IMR-90 (cell line): ENCODE data around the gene ATG9A. TPM values are rescaled to one million over a fixed set of nuclear protein-coding genes. Genes with fewer than 3 reads are reported as not detected.

Source experiments
- RFX5 ChIP-seq: IDR thresholded peaks from 2 replicates; pipeline ENCODE4 v1.8.0; 2012; ENCODE audit warnings: low read depth, mild to moderate bottlenecking, low read length, moderate library complexity
- polyA plus RNA-seq, 3 experiments: library from polyadenylated mRNA; depleted of rRNA; stranded (reverse); fragments of >200 nt; gene quantifications; 2 replicates each; pipeline ENCODE4 v1.2.3, GENCODE V29; 2012; ENCODE audit warnings: low replicate concordance in 1 of 3
- total RNA-seq: library from RNA; depleted of rRNA; stranded (reverse); fragments of >200 nt; gene quantifications from 2 replicates; pipeline ENCODE4 v1.2.3, GENCODE V29; 2012
- TF ChIP-seq, protein P1 (sequence below): fragments of 150-350 bp; IDR thresholded peaks from 2 replicates; pipeline ENCODE4 v1.6.1; 2017; ENCODE audit warnings: mild to moderate bottlenecking, antibody characterized with exemption, low read length, low read depth

ATG9A gene
- total and polyA plus RNA-seq, 2 of the 4 experiments (the other 2 are of a cell fraction), result 35.1 to 58.3 TPM

DNA sequence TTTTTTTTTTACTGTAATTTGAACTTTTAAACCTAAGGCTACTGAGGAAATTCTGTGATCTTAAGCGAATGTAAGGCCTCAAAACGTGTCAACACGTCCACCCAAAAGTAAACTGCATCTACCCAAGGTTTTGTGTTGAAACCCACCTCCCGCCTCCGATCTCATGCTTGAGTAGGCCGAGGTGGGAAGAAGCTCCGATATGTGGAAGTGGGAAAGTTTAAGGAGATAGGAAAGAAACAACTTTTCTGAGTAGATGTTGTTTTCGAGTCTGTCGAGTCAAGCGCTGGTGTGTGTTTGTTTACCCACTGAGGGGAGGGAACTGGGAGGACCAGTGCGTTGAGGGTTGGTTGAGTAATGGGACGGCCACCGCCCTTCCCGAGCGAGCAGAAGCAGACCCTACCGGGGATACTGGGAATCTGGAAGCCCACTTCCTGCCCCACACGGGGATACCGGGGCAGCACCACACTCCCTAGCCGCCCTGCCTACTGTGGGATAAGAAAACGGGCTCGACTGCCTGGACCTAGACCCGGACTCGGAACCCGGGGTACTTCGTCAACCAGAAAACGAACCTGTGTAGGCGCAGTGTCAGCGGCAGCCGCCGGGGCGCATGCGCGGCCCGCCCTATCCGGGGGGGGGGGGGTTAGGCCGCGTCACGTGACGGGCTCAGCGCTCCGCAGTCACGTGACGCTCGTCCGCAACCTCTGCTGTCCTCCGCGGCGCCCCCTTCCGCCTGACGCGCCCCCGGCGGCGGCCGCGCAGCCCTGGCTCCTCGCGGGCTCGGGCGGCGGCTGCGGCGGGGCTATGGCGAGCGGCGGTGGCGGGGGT lies 51.7 kb downstream of the ATG9A start, which contains the start of gene RETREG2 (continued):
- TF ChIP-seq, protein P1, sequence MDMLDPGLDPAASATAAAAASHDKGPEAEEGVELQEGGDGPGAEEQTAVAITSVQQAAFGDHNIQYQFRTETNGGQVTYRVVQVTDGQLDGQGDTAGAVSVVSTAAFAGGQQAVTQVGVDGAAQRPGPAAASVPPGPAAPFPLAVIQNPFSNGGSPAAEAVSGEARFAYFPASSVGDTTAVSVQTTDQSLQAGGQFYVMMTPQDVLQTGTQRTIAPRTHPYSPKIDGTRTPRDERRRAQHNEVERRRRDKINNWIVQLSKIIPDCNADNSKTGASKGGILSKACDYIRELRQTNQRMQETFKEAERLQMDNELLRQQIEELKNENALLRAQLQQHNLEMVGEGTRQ, result peak; percentile 100
- TF ChIP-seq RFX5, result no peak
